ENCODE results near the gene COX7A1. TPM values are rescaled to one million over a fixed set of nuclear protein-coding genes. Genes with fewer than 3 reads are reported as not detected.

Gene COX7A1
- total RNA-seq, 1 experiment from 2014 or later = not detected

GRCh38 chr19:36153126-36153525 is 879 bp upstream of the COX7A1 start:
- DNase-seq = no peak
- Histone ChIP-seq H2AFZ (ENCODE audit: low read length) (no peak overlapping the region), H3K18ac (ENCODE audit: insufficient read length, low read depth, low read length) (no peak overlapping the region), H3K56ac (ENCODE audit: insufficient read length, low read depth, low read length) (no peak overlapping the region), H3K27me3 (ENCODE audit: insufficient read depth, low read length) (no peaks in the 10 kb centered on the region), H3K23me2 (ENCODE audit: insufficient read length, low read depth, low read length, poor library complexity, severe bottlenecking) (no peaks in the 10 kb centered on the region), H3T11ph (ENCODE audit: low read length) (no peak overlapping the region), H3K79me1 (ENCODE audit: insufficient read depth, low read depth, low read length, poor library complexity, severe bottlenecking) (no peaks in the 10 kb centered on the region), H4K91ac (ENCODE audit: insufficient read length, low read depth, low read length) (no peak overlapping the region), H3K23ac (ENCODE audit: insufficient read length, low read depth, low read length) (no peak overlapping the region), H4K5ac (ENCODE audit: insufficient read length, low read depth, low read length) (no peak overlapping the region), H3K9ac (ENCODE audit: extremely low read depth, insufficient read length, low read length) (no peak overlapping the region), H3K4me2 (ENCODE audit: insufficient read depth, insufficient read length, low read length) (no peak overlapping the region), H4K20me1 (ENCODE audit: control insufficient read depth, insufficient read depth, insufficient read length) (no peaks in the 10 kb centered on the region), H3K9me3 (ENCODE audit: control insufficient read depth, low read depth, low read length) (no peaks in the 10 kb centered on the region), H2BK20ac (ENCODE audit: low read depth, low read length, poor library complexity, severe bottlenecking) (no peak overlapping the region), H2BK5ac (ENCODE audit: insufficient read length, low read length) (no peak overlapping the region), H2BK120ac (ENCODE audit: low read depth, low read length, poor library complexity, severe bottlenecking) (no peak overlapping the region), H2BK12ac (ENCODE audit: insufficient read length, low read depth, low read length) (no peak overlapping the region), H2BK15ac (ENCODE audit: low read depth, low read length) (no peak overlapping the region), H4K8ac (replicated peaks; ENCODE audit: insufficient read length, low read depth, low read length) (no peak overlapping the region), H3K4me1 (ENCODE audit: insufficient read depth, low read length) (no peaks in the 10 kb centered on the region), H3K14ac (ENCODE audit: insufficient read depth, low read length) (no peak overlapping the region), H3K4ac (ENCODE audit: low read depth, low read length) (no peak overlapping the region), H2AK5ac (ENCODE audit: insufficient read length, low read length) (no peak overlapping the region), H3K79me2 (ENCODE audit: insufficient read depth, low read length) (no peaks in the 10 kb centered on the region), H3K27ac (ENCODE audit: insufficient read length, low read depth, low read length) (no peak overlapping the region)
- no peak overlapping the region for H3K4me3 Mint-ChIP-seq
- H3K36me3 Mint-ChIP-seq (ENCODE audit: insufficient read depth in 1 of 3, low read depth in 3 of 3) = peaks cover 28 to 53% (median 45%) of the 10 kb centered on the region in 3 experiments; a peak in 6 of 7 replicates
- H3K27me3 Mint-ChIP-seq (ENCODE audit: low read depth) = no peaks in the 10 kb centered on the region
- no peak overlapping the region; a peak in 1 of 7 replicates for H3K27ac Mint-ChIP-seq
- H3K4me1 Mint-ChIP-seq = peaks cover 30% of the 10 kb centered on the region in 2 experiments
- TF ChIP-seq CTCF (conservative IDR thresholded peaks at IDR 0.05) = no peak
- H3K9me3 Mint-ChIP-seq = no peaks in the 10 kb centered on the region; a peak in 1 of 5 replicates
- no CpG with 5 or more reads among the region's 10 CpGs for WGBS (ENCODE audit: extremely low coverage, insufficient read length, low lambda C conversion rate)
